A673 (cell line): Measurements from ENCODE around the gene COL4A6. TPM values are rescaled to one million over a fixed set of nuclear protein-coding genes. Genes with fewer than 3 reads are reported as not detected.

ENCODE experiments used
- BruUV-seq: library from RNA; stranded (reverse); fragments of 400-500 nt; replicated peaks from 2 replicates; lab custom pipeline; 2021; lab: Mats Ljungman, UMichigan
- CTCF ChIA-PET: fragments of 300-600 bp; sonication (Branson Sonifier 250); formaldehyde crosslinking; loops from one replicate; lab custom pipeline; 2022; ENCODE audit warnings: antibody characterized with exemption; lab: Charles Lee
- POLR2A ChIA-PET: fragments of 300-600 bp; sonication (Branson Sonifier 250); formaldehyde crosslinking; loops from one replicate; lab custom pipeline; 2022; ENCODE audit warnings: antibody characterized with exemption; ENCODE audit not compliant: low non-redundant PET; lab: Charles Lee
- DNase-seq: peaks from one replicate; pipeline ENCODE4 v3.0.0-alpha.2; 2015; ENCODE audit warnings: low spot score
- H3K27ac ChIP-seq: fragments of 200-600 bp; sonication (generic); 2 replicates; pipeline ENCODE4 v1.5.1; 2016; ENCODE audit warnings: mixed run types, low read depth, mild to moderate bottlenecking, mixed read lengths, antibody characterized with exemption, low read length; ENCODE audit not compliant: poor library complexity, severe bottlenecking
- H3K27me3 ChIP-seq: fragments of 200-600 bp; sonication (generic); replicated peaks from 2 replicates; pipeline ENCODE4 v1.6.1; 2017; ENCODE audit warnings: mixed run types, low read depth, mild to moderate bottlenecking, mixed read lengths, antibody characterized with exemption, low read length; ENCODE audit not compliant: insufficient read depth, poor library complexity
- H3K36me3 ChIP-seq: fragments of 200-600 bp; sonication (generic); 2 replicates; pipeline ENCODE4 v1.6.1; 2016; ENCODE audit warnings: mixed run types, mild to moderate bottlenecking, mixed read lengths, antibody characterized with exemption, low read length; ENCODE audit not compliant: insufficient read depth, poor library complexity, severe bottlenecking
- H3K4me1 ChIP-seq: fragments of 200-600 bp; sonication (generic); 2 replicates; pipeline ENCODE4 v1.6.1; 2017; ENCODE audit warnings: mixed run types, mild to moderate bottlenecking, mixed read lengths, antibody characterized with exemption, low read length; ENCODE audit not compliant: insufficient read depth, poor library complexity, severe bottlenecking
- H3K4me3 ChIP-seq: fragments of 200-600 bp; sonication (generic); 2 replicates; pipeline ENCODE4 v1.5.1; 2016; ENCODE audit warnings: low read depth, mixed run types, mild to moderate bottlenecking, mixed read lengths, low read length; ENCODE audit not compliant: poor library complexity, severe bottlenecking
- H3K9me3 ChIP-seq: fragments of 200-600 bp; sonication (generic); 2 replicates; pipeline ENCODE4 v1.6.1; 2016; ENCODE audit warnings: mixed run types, low read depth, mild to moderate bottlenecking, mixed read lengths, antibody characterized with exemption, low read length; ENCODE audit not compliant: poor library complexity, severe bottlenecking
- EZH2 ChIP-seq: fragments of 200-600 bp; sonication (generic); IDR thresholded peaks from 2 replicates; pipeline ENCODE4 v1.6.1; 2017; ENCODE audit warnings: borderline replicate concordance, low read depth, mild to moderate bottlenecking, mixed read lengths, antibody characterized with exemption, low read length; ENCODE audit not compliant: poor library complexity, severe bottlenecking
- intact Hi-C: fragments of 100-400 bp; cut with micrococcal nuclease; formaldehyde crosslinking; loops from one replicate; pipeline ENCODE4 v1.10.0; 2022; ENCODE audit not compliant: unreplicated experiment
- total RNA-seq: library from RNA; stranded (reverse); gene quantifications from 2 replicates; pipeline ENCODE4 v1.2.3, GENCODE V29; 2021
- TF ChIP-seq, protein P1 (sequence below): fragments of 300-800, 200-600 bp; sonication (generic); conservative IDR thresholded peaks from 2 replicates; pipeline ENCODE4 v1.5.1; 2017; ENCODE audit warnings: low read depth, mild to moderate bottlenecking, antibody characterized with exemption, low read length, moderate library complexity, mixed read lengths

The COL4A6 gene
- total RNA-seq, 1 experiment from 2014 or later = not detected

- Histone ChIP-seq H3K36me3 (no peaks in the 10 kb centered on the region), H3K4me3 (no peak overlapping the region), H3K4me1 (no peaks in the 10 kb centered on the region), H3K9me3 (no peaks in the 10 kb centered on the region), H3K27me3 (peaks cover 30% of the 10 kb centered on the region), H3K27ac (no peak overlapping the region)
- CTCF ChIA-PET = no interaction called here
- intact Hi-C loops = no loop called here
- TF ChIP-seq EZH2 = no peak
- TF ChIP-seq, protein P1, sequence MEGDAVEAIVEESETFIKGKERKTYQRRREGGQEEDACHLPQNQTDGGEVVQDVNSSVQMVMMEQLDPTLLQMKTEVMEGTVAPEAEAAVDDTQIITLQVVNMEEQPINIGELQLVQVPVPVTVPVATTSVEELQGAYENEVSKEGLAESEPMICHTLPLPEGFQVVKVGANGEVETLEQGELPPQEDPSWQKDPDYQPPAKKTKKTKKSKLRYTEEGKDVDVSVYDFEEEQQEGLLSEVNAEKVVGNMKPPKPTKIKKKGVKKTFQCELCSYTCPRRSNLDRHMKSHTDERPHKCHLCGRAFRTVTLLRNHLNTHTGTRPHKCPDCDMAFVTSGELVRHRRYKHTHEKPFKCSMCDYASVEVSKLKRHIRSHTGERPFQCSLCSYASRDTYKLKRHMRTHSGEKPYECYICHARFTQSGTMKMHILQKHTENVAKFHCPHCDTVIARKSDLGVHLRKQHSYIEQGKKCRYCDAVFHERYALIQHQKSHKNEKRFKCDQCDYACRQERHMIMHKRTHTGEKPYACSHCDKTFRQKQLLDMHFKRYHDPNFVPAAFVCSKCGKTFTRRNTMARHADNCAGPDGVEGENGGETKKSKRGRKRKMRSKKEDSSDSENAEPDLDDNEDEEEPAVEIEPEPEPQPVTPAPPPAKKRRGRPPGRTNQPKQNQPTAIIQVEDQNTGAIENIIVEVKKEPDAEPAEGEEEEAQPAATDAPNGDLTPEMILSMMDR = no peak
- POLR2A ChIA-PET = no interaction called here
- no TSS peak for BruUV-seq
- DNase-seq = no peak
Measured at GRCh38 chrX:108442901-108443464, 4.8 kb upstream of the COL4A6 start.

GRCh38 chrX:108439961-108440696 lies 1.9 kb upstream of the COL4A6 start:
- Histone ChIP-seq H3K9me3 (no peaks in the 10 kb centered on the region), H3K36me3 (no peaks in the 10 kb centered on the region), H3K4me1 (no peaks in the 10 kb centered on the region), H3K27me3 (peaks cover 55% of the 10 kb centered on the region), H3K27ac (no peak overlapping the region), H3K4me3 (peak overlapping the region; percentile 33)
- POLR2A ChIA-PET = no interaction called here
- TF ChIP-seq EZH2 = no peak
- TF ChIP-seq, protein P1 = no peak
- BruUV-seq = no TSS peak
- intact Hi-C loops = no loop called here
- CTCF ChIA-PET = no interaction called here
- peak; percentile 1 for DNase-seq

DNA sequence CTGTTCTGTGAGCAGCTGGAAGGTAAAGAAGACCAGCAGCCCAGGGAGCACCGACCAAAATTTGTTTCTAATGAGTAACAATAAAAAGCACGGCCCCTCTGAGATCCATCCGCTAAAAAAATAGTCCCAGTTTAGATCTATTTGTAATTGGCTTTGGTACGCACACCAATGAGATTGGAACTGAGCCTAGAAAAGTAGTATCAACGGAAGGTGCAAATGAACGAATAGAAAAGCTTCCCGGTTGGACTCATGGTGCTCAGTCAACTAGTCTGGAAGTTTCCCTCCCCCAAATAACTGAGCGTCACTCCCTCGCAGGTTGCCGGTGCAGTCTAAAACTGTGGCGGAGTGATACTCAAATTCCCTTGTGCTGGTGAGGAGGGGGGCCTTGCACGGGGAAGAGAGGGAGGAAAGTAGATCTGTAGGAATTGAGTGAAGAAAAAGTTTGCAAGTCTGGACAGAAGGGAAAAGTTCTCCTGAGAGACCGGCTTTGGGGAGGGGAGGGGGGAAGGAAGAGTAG lies 1.3 kb upstream of the COL4A6 start, which contains the start of gene COL4A5:
COL4A5 (plus strand) TSS at position 413 of the 517 bp plus-strand sequence. CDS start 288 bp downstream, outside the sequence.
- BruUV-seq = no TSS peak
- ChIA-PET POLR2A (no interaction called here), CTCF (no interaction called here)
- no peaks in the 10 kb centered on the region for H3K4me1 ChIP-seq
- DNase-seq = peak; percentile 67
- peaks cover 59% of the 10 kb centered on the region for H3K27me3 ChIP-seq
- no peak within 1 kb of the TSS for H3K27ac ChIP-seq
- no peaks in the 10 kb centered on the region for H3K36me3 ChIP-seq
- TF ChIP-seq EZH2 = peak; percentile 33
- TF ChIP-seq, protein P1 = no peak
- no peaks in the 10 kb centered on the region for H3K9me3 ChIP-seq
- intact Hi-C loops = no loop called here
- H3K4me3 ChIP-seq = peak within 1 kb of the TSS; percentile 33
